Activated CD4-positive, alpha-beta T cell treated with anti-CD3 and anti-CD28 coated beads, Interleukin-2, Interleukin-4, amounts not matched to agents 100 ng/mL and 50 ng/mL, durations not matched to agents 16 hours and 8 hours (primary cell): Measurements from ENCODE around the gene ESPNL.
A peak's percentile ranks its signal among the peaks of the same experiment; 100 is the strongest.

Source experiments
- DNase-seq: peaks from one replicate; pipeline ENCODE4 v3.0.0-alpha.2; 2020; ENCODE audit warnings: low spot score

ESPNL gene

GRCh38 chr2:238079874-238080327 is 20.2 kb upstream of the ESPNL start:
- no peak for DNase-seq

DNA sequence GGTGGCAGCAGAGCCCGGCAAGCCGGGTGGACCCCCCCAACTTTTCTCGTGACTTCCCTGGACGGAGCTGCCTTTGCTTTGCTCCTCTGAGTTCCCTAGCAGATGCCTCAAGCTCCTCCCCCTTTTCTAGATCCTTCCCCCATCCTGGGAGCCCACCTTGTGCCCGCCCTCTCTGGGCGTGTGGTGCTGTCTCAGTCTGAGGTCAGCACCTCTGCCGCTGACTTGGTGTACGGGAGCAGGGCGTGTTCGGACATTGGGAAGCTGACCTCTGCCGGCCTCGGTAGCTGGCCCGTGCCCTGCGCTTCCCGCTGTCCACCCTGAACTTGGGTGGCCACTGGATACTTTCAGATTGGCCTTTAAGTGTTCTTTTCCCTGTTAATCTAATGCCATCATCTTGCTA is 19.6 kb upstream of the ESPNL start:
- no peak for DNase-seq

GRCh38 chr2:238081150-238081549 is 19.0 kb upstream of the ESPNL start:
- DNase-seq = no peak

DNA sequence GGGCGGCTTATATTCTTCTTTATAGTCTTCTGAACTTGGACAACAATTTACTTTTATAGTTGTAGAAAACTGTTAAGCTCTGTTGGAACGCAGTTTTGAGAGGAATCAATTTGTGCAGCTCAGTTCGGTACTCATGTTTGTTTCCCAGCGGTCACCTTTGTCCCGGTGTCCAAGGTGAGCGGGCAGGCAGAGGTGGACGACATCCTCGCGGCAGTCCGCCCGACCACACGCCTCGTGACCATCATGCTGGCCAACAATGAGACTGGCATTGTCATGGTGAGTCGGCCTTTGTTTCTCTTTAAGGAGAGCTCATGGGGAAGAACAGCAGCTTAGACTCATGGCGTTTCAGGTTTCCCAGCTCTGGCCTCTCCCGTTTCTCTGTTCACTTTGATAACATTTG is 18.6 kb upstream of the ESPNL start:
- no peak for DNase-seq

DNA sequence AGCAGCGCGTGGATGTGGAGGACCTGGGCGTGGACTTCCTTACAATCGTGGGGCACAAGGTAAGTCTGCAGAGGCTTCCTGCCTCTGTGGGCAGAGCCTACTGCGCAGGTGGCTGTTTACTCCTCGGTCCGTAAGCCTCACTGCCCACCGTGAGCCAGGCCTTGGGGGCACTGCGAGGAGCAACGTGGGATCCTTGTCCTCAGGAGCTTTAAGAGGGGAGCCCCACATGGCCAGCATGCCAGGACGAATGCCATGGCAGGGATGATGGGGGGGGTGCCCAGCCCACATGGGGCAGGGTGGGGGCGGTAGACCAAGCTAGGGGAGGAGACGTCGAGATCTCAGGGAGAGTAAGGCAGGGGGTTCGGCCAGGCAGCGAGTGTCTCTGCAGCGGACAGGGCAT is 18.0 kb upstream of the ESPNL start:
- no peak for DNase-seq

DNA sequence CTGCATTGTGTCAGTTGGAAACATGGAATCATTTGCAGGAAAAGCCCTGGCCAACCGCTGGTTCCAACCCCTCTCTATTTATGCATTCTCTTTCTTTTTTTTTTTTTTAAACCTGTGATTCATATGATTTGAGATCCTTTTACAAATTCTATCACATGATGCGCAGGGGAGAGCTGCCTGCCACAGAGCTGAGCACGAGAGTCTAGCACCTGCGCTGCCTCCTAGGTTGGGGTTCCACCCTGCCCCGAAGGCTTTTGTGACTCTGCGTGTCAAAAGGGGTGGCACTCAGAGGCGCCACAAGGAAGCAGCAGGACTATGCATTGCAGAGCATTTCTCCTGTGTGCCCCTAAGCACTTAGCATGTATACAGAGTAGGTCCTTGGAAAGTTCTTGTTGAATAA is 17.3 kb upstream of the ESPNL start:
- no peak for DNase-seq

- no peak for DNase-seq
These were observed 16.2 kb upstream of the ESPNL start for GRCh38 chr2:238083919-238084318.

DNA sequence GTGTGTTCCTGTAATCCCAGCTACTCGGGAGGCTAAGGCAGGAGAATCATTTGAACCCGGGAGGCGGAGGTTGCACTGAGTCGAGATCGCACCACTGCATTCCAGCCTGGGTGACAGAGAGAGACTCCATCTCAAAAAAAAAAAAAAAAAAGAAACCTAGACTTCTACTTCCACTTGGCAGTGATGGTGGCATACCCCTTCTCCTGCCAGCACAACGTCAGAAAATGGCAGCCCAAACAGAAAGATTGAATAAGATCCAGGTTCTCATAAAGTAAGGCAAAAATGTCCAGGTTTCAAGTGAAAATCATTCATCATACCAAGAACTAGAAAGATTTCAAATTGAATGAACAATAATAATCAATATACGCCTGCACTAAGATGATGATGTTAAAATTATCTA is 15.4 kb upstream of the ESPNL start:
- DNase-seq = no peak

- DNase-seq = no peak
These were observed 14.2 kb upstream of the ESPNL start for GRCh38 chr2:238085899-238086298.

DNA sequence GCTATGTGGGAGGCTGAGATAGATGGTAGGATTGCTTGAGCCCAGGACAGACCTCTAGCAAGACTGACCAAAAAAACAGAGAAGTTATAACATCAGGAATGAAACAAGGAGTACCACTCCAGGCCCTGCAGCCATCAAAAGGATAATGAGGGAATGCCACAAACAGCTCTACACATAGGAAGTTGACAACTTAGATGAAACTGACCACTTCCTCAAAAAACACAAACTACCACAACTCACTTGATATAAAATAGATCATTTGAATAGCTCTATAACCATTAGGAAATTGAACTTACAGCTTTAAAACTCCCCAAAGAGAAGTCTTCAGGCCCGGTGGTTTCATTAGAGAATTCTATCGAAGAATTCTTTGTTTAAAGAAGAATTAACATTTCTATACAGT is 12.9 kb upstream of the ESPNL start:
- DNase-seq = no peak

- no peak for DNase-seq
These were observed 9.3 kb upstream of the ESPNL start for GRCh38 chr2:238090887-238091286.

GRCh38 chr2:238091436-238092060 is 8.6 kb upstream of the ESPNL start:
- DNase-seq = no peak

- DNase-seq = no peak
These were observed 7.6 kb upstream of the ESPNL start for GRCh38 chr2:238092486-238093035.

DNA sequence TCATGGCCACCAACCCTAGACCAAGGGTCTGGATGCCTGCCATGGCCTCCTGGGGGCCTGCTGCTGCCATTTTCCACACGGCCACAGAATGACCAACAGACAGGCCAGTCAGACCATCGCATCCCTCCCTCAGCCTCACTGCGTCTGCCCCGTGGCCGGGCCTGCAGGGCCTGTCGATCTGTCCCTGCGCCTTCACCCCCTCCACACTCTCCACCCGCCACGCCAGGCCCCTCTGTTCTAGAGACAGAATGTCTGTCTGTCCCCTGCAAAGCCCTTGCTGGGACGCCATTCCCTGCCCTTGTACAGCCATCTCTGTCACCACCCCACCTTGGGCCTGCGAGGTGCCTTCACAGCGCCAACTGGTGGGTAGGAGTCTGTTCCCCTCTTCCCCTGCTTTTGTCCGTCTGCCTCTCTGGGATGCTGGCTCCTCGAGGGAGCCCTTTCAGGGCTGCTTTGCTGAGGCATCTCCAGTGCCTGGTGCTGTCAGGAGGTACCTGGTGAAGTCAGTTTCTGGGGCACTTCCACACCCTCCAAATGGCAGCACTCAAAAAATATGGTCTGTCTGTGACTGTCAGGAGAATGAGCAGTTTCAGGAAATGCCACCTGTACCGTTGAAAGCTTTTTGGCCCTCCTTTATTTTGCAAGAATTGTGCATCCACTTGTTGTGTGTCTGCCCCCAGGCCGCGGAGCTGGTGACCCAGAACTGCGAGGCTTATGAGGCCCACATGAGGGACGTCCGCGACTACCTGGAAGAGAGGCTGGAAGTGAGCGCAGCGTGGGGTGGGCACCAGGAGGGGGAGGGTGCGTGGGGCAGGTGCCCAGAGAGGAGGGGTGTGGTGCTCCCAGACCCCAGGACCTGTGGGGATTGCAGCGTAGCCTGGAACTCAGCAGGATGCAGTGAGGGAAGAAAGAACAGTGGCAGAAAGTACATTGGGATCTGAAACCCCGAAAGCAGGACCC is 6.7 kb upstream of the ESPNL start:
- DNase-seq = no peak

DNA sequence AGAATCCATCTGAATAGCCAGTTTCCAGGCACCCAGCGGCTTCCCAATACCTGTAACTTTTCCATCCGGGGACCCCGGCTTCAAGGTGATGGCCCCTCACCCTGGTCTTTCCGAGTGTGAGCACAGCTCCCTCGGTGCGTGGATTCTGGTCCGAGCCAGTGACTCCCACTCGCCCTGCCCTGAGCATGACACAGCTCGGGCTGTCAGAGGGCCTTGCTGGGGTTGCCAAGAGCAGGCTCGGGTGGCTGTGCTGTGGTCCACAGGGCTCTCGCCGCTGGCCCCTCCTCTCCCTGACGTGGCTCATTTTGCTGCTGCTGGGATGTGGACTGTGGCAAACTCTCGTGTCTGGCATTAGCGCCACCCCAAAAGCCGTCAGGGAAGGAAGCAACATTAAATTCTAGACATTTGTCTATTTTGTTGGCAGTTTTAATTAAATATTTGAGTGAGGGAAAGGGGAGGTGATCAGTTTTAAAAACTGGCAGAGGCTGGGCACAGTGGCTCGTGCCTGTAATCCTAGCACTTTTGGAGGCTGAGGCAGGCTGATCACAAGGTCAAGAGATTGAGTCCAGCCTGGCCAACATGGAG is 5.6 kb upstream of the ESPNL start:
- DNase-seq = no peak

DNA sequence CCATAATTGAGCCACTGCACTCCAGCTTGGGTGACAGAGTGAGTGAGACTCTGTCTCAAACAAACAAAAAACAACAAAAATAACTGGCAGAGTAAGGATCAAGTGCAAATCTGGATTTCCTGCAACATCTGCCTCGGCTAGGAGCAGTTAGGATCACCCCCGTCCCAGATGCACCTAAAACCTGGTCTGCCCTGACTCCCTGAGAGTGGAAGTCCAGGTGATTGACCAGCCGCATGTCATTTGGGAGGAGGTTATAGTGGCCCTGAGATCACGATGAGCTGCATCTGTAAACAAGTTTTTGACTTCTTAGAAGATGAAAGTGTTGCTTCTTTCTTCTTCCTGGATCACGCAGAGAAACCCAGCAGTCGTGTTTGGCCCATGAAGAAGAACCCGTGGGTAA is 5.0 kb upstream of the ESPNL start:
- DNase-seq = no peak

DNA sequence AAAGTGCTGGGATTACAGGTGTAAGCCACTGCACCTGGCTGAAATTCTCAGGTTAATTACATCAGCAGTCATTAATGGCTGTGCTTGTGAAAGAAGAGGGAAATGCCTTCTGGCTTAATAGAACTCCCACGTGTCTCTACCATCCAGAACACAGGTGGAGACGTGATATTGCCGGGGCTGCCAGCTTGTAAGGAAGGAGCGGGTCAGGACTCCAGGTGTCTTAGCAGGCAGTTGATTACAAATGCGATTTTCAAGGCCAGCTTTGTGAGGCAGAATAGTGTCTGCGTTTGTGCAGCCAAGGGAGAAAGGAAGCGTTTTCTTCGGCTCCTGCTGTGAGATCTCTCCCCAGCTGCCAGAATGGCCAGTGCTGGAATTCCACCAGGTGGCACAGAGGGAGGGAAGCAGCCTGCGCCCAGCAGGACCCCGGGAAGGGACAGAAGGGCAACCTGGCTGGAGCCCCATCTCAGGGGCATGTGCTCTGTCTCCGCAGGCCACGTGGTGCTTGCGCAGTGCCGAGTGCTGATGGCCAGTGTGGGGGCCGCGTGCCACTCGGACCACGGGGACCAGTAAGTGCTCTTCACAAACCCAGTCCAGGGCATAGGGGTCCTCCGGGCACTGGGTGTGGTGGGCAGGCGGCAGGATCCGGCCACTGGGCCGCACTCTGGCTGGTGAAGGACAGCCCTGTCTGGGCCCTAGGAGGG is 3.7 kb upstream of the ESPNL start:
- no peak for DNase-seq

- DNase-seq = no peak
These were observed 2.7 kb upstream of the ESPNL start for GRCh38 chr2:238097201-238097987.

DNA sequence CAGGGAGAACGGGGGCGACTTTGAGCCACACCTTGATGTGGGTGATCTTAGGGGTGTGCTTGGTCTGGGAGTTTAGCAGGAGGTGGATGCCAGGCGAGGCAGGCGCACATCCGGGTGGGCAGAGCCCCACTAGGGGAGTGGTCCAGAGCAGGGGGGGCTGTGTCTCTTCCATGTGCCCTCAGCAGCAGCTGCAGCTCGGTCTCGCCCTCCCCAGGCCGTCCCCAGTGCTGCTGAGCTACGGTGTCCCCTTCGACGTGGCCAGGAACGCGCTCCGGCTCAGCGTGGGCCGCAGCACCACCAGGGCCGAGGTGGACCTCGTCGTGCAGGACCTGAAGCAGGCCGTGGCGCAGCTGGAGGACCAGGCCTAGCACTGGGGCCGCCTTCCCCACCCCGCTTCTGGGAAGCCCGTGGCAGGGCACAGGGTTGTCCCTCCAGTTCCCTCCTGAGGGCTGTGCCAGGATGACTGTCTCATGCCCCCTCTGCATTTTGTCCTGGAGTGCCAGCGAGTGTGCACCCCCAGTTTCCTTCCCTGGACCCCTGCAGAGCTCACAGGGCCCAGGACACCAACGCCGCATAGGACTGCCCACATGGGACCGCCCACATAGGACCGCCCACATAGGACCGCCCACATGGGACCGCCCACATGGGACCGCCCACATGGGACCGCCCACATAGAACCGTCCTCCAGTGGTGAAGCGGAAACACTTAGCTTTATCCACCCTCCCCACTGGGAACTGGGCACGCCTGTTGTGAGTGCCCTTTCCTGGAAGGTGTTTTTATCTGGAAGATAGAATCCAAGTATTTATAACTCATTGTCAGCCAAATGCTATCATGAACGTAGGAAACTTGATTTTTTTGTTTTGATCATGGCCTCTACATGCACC is 1.9 kb upstream of the ESPNL start:
- peak; percentile 50 for DNase-seq
